ENCODE data around the gene OAS2.

Gene OAS2

DNA sequence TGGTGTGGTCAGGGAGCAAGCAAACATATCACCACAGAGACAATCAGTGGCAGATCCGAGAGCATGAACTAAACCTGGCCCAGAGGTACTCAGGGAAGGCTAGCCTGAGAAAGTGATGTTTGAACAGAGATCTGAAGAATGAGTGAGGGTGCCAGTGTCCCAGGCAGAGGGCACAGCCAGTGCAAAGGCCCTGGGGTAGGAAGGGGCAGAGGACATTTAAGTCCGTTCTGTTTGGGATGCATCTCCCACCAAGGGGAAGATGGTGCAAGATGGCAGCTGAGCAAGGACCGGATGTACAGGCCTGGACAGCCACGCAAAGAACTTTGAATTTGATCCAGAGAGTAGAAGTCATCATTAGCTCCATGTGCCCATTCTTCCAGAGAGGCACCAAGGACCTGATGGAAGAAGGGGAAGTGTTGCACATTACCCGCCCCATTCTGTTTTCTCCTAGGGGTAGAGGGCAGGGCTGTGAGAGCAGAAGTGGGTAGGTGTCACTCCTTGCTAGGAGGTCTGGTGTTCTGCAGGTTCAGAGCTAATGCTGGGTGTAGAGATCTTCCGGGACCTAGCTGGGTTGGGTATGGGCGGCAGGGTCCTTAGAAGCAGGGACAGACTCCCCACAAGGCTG is 82.1 kb downstream of the OAS2 start:
- DNase-seq: no peak

DNA sequence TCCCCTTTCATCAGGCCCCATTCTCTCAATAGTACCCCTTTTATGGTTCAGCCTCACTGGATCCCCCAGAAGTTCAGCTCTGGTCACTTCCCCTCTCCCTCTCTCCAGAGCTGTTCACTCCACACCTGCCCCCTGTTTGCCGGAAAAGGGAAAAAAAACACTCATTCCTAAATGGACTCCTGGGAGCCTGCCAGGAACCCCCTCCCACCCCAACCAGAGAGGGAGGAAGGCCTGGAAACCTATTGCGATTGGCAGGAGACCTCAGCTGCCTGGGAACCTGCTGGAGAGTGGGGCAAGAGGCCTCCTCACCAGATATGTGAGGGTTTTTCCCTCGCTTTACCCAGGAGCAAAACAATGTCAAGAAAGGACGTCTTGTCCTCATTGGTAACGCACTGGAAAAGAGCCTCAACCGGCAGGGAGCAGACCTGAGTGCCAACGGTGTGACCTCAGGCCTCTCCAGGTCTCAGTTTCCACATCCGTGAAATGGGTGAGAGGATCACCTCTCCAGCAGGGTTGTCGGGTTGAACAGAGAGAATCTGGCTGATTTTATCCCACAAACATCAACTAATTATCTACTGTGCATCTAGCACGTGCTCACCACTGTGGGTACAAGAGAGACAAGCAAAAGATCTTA is 82.9 kb downstream of the OAS2 start:
- DNase-seq: no peak

Measured in effector CD4-positive, alpha-beta T cell (primary cell).